Ovary (tissue), 3 donors: ENCODE data around the gene ELF5.

Source experiments
- EP300 ChIP-seq: sonication (generic); formaldehyde crosslinking; IDR thresholded peaks from one replicate; pipeline ENCODE4 v1.6.1; 2017; ENCODE audit warnings: antibody characterized with exemption
- POLR2A ChIP-seq: fragments of 450-650 bp; IDR thresholded peaks from one replicate; pipeline ENCODE4 v1.6.1; 2017; ENCODE audit warnings: antibody characterized with exemption, mild to moderate bottlenecking, moderate library complexity
- TF ChIP-seq, protein P1 (sequence below), 3 donors: fragments of 450-650 bp in 2 of 3; fragments of 200-600 bp in 1 of 3; IDR thresholded peaks; one replicate each; pipeline versions ENCODE4 v1.5.1 to v1.8.0; 2016 to 2022; ENCODE audit warnings: antibody characterized with exemption in 3 of 3, mild to moderate bottlenecking in 1 of 3
- donor health status: DM: no; HTN: no; CAD: no.

DNA sequence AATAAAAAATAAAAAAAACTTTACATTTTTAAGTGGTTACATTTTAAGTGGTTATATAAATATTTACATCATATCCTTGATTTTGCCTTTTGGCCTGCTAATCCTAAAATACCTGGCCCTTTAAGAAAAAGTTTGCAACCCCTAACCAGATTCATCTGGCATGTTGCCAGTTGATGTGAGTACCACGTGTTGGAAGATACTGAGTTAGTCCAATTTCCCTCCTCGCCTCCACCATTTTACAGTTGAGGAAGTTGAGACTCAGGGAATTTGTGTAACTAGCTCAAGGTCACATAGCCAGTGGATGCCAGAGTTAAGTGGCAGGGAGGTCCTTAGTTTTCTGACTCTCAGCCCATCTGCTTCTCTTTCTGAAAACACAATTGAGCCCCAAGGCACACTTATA, 5.1 kb downstream of the ELF5 start:
- TF ChIP-seq POLR2A: no peak
- TF ChIP-seq EP300: no peak
- TF ChIP-seq, protein P1, sequence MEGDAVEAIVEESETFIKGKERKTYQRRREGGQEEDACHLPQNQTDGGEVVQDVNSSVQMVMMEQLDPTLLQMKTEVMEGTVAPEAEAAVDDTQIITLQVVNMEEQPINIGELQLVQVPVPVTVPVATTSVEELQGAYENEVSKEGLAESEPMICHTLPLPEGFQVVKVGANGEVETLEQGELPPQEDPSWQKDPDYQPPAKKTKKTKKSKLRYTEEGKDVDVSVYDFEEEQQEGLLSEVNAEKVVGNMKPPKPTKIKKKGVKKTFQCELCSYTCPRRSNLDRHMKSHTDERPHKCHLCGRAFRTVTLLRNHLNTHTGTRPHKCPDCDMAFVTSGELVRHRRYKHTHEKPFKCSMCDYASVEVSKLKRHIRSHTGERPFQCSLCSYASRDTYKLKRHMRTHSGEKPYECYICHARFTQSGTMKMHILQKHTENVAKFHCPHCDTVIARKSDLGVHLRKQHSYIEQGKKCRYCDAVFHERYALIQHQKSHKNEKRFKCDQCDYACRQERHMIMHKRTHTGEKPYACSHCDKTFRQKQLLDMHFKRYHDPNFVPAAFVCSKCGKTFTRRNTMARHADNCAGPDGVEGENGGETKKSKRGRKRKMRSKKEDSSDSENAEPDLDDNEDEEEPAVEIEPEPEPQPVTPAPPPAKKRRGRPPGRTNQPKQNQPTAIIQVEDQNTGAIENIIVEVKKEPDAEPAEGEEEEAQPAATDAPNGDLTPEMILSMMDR (IDR thresholded peaks at IDR 0.05): no peak
